GM20000 (cell line): ENCODE data around the gene ARHGAP20.
"Not testable (repeated sequence)": the region's sequence is repeated elsewhere in the genome, so short reads cannot be mapped to it uniquely, and the experiment has no call there.

Source experiments
- DNase-seq: peaks from one replicate; pipeline ENCODE4 v3.0.0; 2012; ENCODE audit warnings: low spot score
- CTCF ChIP-seq: IDR thresholded peaks from 2 replicates; pipeline ENCODE4 v1.5.1; 2012; ENCODE audit warnings: mild to moderate bottlenecking, control low read depth; ENCODE audit errors: extremely low read depth, missing control alignments

The ARHGAP20 gene

GRCh38 chr11:110634370-110634769 is 77.9 kb downstream of the ARHGAP20 start:
- no peak for TF ChIP-seq CTCF
- no peak for DNase-seq

GRCh38 chr11:110631551-110631950 is 80.7 kb downstream of the ARHGAP20 start:
- no peak for DNase-seq
- TF ChIP-seq CTCF = no peak

- DNase-seq = no peak
- TF ChIP-seq CTCF = no peak
These were observed 82.6 kb downstream of the ARHGAP20 start for GRCh38 chr11:110629594-110629993.

GRCh38 chr11:110621826-110622225 is 90.4 kb downstream of the ARHGAP20 start:
- no peak for TF ChIP-seq CTCF
- no peak for DNase-seq

GRCh38 chr11:110619366-110619765 is 92.9 kb downstream of the ARHGAP20 start:
- not testable (repeated sequence) for DNase-seq

GRCh38 chr11:110614031-110614430 is 98.2 kb downstream of the ARHGAP20 start:
- TF ChIP-seq CTCF = no peak
- DNase-seq = no peak

- DNase-seq = no peak
- no peak for TF ChIP-seq CTCF
These were observed 98.9 kb downstream of the ARHGAP20 start for GRCh38 chr11:110613197-110613918.

- no peak for DNase-seq
- no peak for TF ChIP-seq CTCF
These were observed 105.8 kb downstream of the ARHGAP20 start for GRCh38 chr11:110606415-110606814.
